LNCAP (cell line): ENCODE results near the gene TNRC6B.

ENCODE experiments used
- TF ChIP-seq, protein P1 (sequence below): fragments of 450-650 bp; IDR thresholded peaks from 2 replicates; pipeline ENCODE4 v1.5.1; 2017; ENCODE audit warnings: mild to moderate bottlenecking

The TNRC6B gene

DNA sequence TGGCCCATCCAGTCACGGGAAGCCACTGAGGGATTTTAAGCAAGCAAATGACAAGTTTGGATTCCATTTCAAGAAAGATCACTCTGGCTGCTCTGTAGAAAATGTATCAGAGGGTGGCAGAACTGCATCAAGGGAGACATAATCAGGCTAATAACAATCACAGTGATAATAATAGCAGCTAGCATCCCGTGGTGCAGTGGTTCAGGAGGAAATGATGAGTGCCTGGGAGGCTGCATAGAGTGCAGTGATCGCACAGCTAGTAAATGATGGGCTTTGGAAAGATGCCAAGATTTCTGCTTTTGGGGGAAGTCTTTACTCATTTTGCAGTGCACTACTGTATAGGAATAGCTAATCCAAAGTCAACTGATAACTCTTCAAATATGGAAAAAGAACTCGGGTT, 35.8 kb downstream of the TNRC6B start:
- TF ChIP-seq, protein P1, sequence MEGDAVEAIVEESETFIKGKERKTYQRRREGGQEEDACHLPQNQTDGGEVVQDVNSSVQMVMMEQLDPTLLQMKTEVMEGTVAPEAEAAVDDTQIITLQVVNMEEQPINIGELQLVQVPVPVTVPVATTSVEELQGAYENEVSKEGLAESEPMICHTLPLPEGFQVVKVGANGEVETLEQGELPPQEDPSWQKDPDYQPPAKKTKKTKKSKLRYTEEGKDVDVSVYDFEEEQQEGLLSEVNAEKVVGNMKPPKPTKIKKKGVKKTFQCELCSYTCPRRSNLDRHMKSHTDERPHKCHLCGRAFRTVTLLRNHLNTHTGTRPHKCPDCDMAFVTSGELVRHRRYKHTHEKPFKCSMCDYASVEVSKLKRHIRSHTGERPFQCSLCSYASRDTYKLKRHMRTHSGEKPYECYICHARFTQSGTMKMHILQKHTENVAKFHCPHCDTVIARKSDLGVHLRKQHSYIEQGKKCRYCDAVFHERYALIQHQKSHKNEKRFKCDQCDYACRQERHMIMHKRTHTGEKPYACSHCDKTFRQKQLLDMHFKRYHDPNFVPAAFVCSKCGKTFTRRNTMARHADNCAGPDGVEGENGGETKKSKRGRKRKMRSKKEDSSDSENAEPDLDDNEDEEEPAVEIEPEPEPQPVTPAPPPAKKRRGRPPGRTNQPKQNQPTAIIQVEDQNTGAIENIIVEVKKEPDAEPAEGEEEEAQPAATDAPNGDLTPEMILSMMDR = no peak

DNA sequence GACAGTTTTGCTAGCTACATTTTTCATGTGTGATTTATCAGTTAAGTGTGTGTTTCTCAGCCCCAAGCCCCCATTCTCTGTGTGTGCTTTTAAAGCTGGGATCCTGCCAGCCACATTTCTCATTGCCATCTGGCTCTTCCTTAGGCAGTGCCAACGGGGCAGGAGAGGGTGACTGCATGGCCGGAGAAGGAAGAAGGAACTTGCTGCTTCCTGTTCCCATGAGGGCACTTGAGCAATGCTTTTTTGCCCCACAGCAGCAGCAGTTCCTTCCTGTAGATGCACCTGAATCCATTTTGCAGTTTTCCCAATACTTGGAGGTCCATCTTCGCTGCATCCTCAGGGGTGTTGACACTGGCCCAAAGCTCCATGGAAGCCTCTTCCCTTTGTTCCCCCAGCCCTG, 37.5 kb downstream of the TNRC6B start:
- TF ChIP-seq, protein P1 = no peak

DNA sequence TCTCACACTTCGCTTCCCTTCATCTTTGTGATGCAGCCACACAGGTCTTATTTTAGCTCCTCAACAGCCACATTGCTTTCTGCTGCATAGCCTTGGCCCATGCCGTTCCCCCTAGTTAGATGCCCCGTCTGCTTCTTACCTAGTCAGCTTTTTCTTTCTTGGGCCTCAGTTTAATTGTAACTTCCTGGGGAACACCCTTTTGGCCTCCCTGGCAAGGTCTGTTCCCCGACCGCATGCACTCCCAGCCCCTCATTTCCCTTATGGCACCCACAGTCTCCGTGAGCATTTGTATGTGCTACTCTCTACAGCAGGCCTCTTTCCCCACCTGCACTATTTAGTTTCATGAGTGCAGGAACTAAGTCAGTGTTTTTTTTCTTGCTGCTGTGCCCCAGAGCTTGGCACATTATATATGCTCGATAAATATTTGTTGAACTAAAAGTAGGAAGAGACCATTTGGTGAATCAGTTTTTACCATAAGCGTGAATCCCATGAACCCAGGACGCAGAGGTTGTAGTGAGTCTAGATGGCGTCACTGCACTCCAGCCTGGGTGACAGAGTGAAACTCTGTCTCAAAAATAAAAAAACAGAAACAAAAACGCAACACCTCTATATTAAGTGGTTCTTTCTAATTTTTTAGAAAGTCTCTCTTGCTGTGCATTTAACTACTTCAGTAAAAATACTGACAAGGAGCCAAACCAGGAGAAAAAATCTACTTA, 38.5 kb downstream of the TNRC6B start:
- TF ChIP-seq, protein P1 = no peak

DNA sequence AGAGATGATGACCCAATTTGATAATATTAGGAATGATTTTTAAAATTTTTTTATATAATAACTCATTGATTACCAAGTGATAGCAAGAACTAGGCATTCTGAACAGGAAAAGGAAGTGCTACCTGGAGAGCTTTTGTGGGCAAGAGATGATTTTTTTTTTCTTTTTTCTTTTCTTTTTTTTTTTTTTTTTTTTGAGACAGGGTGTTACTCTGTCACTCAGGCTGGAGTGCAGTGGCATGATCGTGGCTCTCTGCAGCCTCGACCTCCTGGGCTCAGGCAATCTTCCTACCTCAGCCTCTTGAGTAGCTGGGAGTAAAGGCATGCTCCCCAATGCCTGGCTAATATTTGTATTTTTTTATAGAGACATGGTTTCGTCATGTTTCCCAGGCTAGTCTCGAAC, 40.4 kb downstream of the TNRC6B start:
- TF ChIP-seq, protein P1 = no peak

DNA sequence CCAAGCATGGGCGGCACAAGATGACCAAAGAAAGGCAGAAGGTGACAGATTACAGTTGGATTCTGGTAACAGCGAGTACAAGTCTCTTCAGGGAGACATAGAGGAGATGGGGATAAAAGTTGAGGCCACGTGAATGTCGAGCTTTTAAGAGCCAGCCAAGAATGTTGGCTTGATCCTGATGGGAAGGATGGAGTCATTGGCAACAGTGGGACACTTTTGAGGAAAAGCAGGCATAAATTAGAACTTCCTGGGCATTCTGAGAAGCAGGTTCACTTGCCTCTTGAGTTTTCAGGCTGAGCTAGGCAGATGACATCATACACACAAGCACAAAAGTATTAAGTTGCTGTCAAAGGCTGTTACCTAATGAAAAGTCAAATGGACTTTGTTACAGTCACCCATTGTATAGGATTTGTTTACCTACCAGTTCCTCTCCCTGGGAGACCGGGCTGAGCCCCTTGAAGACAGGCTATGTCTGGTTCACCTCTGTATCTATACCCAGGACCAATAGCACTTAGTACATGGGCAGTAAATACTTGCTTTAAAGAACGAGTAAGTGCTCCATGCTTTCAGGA, 41.1 kb downstream of the TNRC6B start:
- TF ChIP-seq, protein P1 = no peak

DNA sequence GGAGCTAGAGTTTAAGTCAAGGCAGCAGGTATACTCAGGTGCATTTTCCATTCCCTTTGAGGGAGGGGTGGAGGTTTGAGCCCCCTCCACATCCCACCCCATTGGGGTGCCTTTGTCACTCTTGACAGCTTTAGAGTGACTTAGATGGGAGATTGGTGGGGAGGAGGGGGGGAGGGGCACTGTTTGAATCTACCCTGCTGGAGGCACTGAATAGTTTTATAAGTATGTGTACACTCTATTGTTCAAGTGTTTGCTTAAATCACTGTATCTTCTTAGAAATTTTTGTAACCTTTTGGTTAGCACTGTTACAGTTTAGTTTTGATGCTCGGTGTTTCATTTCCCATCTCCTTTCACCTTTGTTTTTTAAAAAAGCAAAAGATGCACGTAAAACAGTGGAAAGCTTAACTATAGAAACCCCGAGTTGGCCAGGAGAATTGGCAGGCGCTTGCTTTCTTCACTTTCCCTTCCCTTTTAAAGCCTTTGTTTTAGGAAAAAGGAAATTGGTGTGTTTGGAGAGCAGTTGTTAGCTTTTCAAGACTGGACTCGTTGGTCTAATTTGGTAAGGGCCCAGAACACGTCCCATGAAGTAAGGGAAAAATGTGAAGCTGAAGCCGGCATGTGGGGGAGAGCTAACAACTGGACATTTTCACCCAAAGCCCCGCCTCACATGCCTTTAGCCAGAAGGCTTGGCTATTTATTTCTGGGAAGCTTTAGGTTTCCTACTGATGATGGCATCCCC, 42.8 kb downstream of the TNRC6B start:
- TF ChIP-seq, protein P1 = no peak

DNA sequence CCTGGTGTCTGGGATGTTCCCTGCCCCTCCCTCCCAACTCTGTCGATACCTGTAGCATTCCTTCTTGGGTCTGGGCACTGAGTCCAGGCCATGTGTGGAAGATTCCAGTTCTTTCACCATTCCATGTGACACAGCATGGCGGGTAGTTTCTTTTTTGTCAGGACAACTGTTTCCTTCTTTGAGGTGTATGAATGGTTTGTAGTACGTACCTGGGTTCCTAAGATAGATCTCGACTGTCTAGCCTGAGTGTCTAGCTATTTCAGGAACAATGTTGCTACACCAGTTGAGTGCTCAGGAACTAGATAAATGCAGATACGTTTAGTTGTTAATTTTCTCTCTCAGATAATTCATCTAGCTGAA, 43.3 kb downstream of the TNRC6B start:
- TF ChIP-seq, protein P1 = no peak
